Measurements from ENCODE around the gene IFI27L2.

- TF ChIP-seq CTCF (IDR thresholded peaks at IDR 0.05; ENCODE audit: low read length) = no peak
- no peak for TF ChIP-seq EZH2 (IDR thresholded peaks at IDR 0.05; ENCODE audit: borderline replicate concordance, low read length)
Measured at GRCh38 chr14:94126800-94127199, 2.6 kb downstream of the IFI27L2 start.

All from OCI-LY1 (cell line).